Activated CD4-positive, CD25-positive, alpha-beta regulatory T cell treated with anti-CD3 and anti-CD28 coated beads, Interleukin-2, amount 50 U/mL, for 24 hours (primary cell): ENCODE data around the gene NAALADL1.
"Not testable (repeated sequence)": the region's sequence is repeated elsewhere in the genome, so short reads cannot be mapped to it uniquely, and the experiment has no call there.

Source experiments
- ATAC-seq, 2 donors: fragments of 150-1000 bp; cut with Tn5 transposase; one replicate each; pipeline ENCODE4 v1.10.0; 2021; ENCODE audit warnings: mild to moderate bottlenecking in 1 of 2, moderate library complexity in 1 of 2

The NAALADL1 gene

GRCh38 chr11:65047581-65048422 lies 10.6 kb downstream of the NAALADL1 start:
- peak; percentile 72 to 77 for ATAC-seq

DNA sequence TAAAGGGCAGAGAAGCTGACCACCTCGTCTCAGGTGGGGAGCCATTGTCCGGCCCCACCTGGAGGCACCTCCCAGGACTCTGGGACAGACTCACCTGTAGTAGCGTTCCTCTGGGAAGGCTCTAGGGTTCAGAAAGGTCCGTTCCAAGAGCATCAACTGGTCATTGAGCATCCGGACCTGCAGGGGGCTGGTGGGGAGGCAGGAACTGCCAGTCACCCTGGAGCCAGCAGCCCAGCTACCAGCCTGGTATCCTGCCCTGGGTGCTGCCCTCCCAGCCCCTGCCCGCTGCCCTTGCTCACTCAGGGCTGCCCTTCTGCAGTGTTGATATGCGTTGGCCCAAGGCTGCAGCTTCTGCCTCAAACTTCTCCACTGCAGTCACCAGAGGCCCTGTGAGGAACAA lies 12.6 kb downstream of the NAALADL1 start:
- ATAC-seq: no peak

DNA sequence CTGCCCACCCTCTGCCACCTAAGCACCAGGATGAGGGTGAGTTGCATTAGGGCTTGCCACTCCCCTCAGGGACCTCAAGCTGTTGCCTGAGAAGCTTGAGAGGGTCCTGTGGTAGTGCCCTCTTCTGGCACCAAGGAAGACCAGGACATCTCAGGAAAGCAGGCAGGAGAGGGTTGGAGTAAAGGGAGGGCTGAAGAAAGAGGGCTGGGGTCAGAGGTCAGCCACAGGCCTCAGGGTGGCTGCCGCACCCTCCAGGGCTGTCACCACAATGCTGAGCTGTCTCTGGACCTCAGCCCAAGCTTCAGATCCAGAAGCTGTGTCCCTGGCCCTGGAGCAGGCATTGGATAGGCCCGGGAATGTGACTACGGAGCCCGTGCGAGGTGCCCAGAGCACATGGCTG lies 13.3 kb downstream of the NAALADL1 start:
- ATAC-seq: no peak

- no peak for ATAC-seq
These were observed 14.4 kb downstream of the NAALADL1 start for GRCh38 chr11:65043881-65044501.

DNA sequence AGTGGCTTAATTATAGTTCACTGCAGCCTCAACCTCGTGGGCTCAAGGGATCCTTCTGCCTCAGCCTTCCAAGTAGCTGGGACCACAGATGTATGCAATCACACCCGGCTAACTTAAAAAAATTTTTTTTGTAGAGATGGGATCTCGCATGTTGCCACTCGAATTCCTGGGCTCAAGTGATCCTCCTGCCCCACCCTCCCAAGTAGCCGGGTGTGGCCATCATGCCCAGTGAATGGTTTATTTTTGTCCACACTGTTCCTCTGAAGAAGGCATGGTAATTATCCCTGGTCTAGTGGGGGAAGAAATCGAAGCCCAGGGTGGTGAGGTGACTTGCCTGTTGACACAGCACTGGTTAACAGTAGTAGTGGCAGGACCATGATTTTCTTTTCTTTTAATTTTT lies 15.5 kb downstream of the NAALADL1 start:
- no peak for ATAC-seq

DNA sequence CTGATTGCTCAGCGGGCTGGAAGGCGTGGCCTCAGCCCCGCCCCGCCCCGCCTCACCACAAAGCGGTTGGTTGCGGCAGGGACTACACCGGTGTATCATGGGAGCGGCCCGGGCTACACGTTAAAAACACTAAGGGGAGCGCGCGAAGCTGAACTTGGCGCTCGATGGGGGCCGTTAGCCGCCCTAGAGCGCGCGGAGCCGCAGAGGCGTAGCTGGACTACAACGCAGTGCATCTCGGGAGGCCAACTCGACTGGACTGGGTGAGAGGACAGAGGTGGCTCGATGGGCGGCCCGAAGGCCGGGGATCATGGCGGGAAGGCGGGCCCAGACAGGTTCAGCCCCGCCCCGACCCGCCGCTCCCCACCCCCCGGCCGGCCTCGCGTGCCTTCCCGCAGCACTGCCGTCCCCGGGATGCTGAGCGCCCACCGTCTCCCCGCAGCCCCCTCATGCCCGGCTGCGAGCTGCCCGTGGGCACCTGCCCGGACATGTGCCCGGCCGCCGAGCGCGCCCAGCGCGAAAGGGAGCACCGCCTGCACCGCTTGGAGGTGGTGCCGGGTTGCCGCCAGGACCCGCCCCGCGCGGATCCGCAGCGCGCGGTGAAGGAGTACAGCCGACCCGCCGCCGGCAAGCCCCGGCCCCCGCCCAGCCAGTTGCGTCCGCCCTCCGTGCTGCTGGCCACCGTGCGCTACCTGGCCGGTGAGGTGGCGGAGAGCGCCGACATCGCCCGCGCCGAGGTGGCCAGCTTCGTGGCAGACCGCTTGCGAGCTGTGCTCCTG lies 17.3 kb downstream of the NAALADL1 start, which contains the start of gene SAC3D1:
Gene SAC3D1, plus strand, starts transcription at position 364 of the 776 bp plus-strand sequence. Its CDS starts 83 bp downstream, at position 447.
- peak; percentile 93 to 94 for ATAC-seq

- no peak for ATAC-seq
These were observed 17.9 kb downstream of the NAALADL1 start for GRCh38 chr11:65040520-65040846.

- ATAC-seq: no peak
These were observed 21.4 kb downstream of the NAALADL1 start for GRCh38 chr11:65036931-65037330.

GRCh38 chr11:65035579-65035978 lies 22.8 kb downstream of the NAALADL1 start:
- no peak for ATAC-seq

- ATAC-seq: no peak
These were observed 23.9 kb downstream of the NAALADL1 start for GRCh38 chr11:65034423-65034822.

DNA sequence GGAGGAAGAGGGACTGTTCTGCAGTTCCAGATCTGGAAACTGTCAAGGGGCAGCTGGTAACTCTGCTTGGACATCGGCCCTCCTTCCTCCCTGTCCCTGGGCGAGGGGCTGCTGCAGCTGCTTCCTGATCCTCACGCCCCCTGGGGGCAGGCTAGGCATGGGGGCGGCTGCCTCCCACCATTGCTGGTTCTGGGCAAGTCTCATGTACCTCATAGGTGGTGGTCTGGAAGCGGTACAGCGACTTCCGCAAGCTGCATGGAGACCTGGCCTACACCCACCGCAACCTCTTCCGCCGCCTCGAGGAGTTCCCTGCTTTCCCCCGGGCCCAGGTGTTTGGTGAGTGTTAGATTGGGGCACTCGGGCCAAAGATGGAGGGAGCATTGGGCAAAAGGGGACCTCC lies 26.1 kb downstream of the NAALADL1 start:
- no peak for ATAC-seq

- peak; percentile 88 to 89 for ATAC-seq
These were observed 30.9 kb downstream of the NAALADL1 start, which contains the start of gene SNX15 for GRCh38 chr11:65027213-65028067. TSS of gene SNX15 (plus strand) at chr11:65027439. CDS start at chr11:65027538, 99 bp downstream.

- no peak for ATAC-seq
These were observed 31.5 kb downstream of the NAALADL1 start for GRCh38 chr11:65026810-65027209.

DNA sequence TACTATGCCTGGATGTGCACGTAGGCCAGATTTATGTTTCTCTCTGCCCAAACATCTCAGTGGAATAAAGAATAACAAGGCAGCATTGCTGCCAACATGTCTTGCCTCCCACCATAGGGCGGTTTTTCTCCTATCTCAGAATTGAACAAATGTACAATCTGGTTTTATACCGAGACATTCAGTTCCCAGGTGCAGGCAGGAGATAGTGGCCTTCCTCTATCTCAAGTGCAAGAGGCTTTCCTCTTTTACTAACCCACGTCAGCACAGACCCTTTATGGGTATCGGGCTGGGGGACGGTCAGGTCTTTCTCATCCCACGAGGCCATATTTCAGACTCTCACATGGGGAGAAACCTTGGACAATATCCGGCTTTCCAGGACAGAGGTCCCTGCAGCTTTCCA lies 34.9 kb downstream of the NAALADL1 start:
- not testable (repeated sequence) for ATAC-seq

DNA sequence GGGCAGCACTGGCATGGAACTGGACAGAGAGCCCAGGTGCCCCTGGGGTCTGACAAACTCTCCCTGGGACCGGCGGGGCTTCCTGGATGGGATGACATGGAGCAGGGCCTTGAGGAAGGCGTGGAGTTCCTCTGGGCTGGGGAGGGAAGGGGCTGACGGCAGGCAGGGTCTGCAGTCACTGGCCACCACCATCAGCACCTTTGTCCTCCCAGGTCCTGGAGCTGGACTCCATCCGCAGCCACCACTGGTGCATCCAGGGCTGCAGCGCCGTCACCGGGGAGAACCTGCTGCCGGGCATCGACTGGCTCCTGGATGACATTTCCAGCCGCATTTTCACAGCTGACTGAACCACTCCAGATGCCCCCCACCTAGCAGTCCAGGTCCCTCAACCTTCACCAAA lies 36.8 kb downstream of the NAALADL1 start:
- no peak for ATAC-seq

DNA sequence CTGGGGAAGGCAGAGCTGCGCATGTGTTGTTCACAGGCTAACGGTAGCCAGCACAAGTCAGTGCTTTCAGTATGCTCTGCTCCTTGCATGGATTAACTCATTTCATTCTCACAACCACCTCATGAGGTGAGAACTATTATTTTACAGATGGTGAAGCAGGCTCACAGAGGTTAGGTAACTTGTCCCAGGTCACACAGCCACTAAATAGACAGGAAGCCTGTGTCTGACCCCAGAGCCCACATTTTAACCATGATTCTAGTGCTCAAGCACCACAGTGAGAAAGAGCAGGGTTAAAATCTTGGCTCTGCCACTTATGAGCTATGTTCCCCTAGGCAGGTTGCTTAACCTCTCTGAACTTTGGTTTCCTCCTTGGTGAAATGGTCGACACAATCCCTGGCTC lies 37.4 kb downstream of the NAALADL1 start:
- no peak for ATAC-seq

- ATAC-seq: no peak
These were observed 38.5 kb downstream of the NAALADL1 start for GRCh38 chr11:65019824-65020223.

DNA sequence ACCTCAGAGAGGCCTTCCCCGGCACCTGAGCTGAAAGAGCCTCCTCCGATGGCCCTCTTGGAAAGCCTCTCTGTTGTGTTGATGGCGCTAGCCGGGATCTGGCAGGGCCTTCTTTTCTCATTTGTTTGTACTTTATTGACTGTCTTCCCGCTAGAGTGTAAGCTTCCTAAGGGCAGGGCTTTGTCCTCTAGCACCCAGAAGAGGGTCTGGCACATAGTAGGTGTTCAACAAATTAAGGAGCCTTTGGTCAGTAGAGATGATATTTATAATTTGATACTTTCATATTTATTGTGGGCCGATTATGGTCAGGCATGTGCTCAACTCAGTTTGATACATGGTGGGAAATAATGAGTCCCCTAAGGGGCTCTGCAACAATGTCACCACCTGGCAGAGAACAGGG lies 40.4 kb downstream of the NAALADL1 start:
- ATAC-seq: no peak

DNA sequence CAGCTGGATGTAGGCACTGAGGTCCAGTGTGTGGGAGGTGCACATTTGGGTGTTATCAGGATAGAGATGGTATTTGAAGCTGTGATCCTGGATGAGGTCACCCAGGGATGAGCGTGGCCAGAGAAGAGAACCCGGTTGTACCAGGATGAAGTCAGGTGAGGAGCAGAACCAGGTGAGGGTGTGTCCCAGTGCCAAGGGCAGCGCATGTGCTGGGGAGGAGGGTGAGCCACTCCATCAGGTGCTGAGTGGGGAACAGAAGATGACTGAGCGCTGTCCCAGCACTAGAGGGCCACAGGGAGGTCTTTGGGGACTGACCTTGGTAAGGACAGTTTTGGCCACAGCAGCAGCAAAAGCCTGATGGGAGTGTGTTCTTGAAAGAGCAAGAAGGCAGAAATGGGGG lies 41.6 kb downstream of the NAALADL1 start:
- no peak for ATAC-seq

DNA sequence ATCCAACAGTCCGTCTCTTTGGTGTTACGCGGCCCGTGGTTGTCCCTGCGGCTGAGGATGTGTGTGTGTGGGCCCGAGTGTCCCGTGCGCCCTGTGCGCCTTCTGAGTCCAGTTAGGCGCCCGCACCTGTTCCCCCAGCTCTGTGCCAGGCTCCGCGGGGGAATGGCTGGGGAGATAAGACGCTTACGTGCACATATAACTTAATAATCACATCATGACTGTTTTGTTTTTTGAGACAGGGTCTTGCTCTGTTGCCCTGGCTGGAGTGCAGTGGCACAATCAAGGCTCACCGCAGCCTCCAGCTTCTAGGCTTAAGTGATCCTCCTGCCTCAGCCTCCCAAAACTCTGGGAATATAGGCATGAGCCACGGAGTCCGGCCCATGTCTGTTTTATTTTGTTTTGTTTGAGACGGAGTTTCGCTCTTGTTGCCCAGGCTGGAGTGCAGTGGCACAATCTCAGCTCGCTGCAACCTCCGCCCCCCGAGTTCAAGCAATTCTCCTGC lies 43.6 kb downstream of the NAALADL1 start:
- ATAC-seq: no peak

- ATAC-seq: peak; percentile 79 to 82
These were observed 44.2 kb downstream of the NAALADL1 start, which contains the start of gene ARL2 for GRCh38 chr11:65013888-65014725. TSS of gene ARL2 (plus strand) at chr11:65014160. CDS start at chr11:65014208, 48 bp downstream.
